Measurements from ENCODE around the gene TMEM54.

TMEM54 gene

DNA sequence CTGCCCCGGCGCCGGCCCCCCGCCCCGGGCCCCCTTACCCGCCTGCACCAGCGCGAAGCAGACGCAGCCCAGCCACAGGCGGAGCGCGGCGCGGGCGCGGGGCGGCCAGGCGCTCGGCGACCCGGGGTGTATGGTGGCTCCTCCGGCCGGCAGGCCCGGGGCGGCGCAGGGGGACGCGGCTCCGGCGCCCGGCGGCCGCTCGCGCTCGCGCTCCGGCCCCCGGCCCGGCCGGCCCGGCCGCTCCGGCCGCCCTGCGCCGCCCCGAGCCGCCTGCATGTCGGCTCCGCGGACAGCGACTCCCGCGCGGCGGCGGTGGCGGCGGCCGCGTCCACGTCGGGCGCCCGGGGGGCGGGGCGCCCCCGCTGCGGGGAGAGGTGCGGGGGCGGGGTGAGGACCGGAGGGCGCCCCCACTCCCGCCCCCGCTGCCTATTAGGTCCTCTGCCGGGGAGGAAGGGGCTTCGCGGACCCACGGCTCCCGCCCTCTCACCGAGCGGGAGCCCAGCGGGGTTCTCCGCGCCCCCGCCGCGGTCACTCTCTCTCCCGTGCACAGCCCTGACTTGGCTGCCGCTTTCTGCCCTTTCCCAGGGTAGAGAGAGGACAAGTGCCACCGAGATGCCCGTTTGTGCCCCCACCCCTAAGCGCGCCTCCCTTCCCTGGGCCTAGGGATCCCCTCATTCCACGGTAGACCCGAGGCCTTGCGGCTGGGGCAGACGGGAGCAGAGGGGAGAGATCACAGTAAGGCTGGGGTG lies 30.4 kb downstream of the TMEM54 start, which contains the start of gene FNDC5 (continued):
- TF ChIP-seq, protein P1, sequence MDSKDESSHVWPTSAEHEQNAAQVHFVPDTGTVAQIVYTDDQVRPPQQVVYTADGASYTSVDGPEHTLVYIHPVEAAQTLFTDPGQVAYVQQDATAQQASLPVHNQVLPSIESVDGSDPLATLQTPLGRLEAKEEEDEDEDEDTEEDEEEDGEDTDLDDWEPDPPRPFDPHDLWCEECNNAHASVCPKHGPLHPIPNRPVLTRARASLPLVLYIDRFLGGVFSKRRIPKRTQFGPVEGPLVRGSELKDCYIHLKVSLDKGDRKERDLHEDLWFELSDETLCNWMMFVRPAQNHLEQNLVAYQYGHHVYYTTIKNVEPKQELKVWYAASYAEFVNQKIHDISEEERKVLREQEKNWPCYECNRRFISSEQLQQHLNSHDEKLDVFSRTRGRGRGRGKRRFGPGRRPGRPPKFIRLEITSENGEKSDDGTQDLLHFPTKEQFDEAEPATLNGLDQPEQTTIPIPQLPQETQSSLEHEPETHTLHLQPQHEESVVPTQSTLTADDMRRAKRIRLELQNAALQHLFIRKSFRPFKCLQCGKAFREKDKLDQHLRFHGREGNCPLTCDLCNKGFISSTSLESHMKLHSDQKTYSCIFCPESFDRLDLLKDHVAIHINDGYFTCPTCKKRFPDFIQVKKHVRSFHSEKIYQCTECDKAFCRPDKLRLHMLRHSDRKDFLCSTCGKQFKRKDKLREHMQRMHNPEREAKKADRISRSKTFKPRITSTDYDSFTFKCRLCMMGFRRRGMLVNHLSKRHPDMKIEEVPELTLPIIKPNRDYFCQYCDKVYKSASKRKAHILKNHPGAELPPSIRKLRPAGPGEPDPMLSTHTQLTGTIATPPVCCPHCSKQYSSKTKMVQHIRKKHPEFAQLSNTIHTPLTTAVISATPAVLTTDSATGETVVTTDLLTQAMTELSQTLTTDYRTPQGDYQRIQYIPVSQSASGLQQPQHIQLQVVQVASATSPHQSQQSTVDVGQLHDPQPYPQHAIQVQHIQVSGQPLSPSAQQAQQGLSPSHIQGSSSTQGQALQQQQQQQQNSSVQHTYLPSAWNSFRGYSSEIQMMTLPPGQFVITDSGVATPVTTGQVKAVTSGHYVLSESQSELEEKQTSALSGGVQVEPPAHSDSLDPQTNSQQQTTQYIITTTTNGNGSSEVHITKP (tag by site-specific recombination; IDR thresholded peaks at IDR 0.05), result no peak
- TF ChIP-seq ZIC2 (tag by site-specific recombination; IDR thresholded peaks at IDR 0.05), result peak; percentile 73
- TF ChIP-seq ZNF133 (tag by site-specific recombination; IDR thresholded peaks at IDR 0.05), result no peak
- TF ChIP-seq, protein P2, sequence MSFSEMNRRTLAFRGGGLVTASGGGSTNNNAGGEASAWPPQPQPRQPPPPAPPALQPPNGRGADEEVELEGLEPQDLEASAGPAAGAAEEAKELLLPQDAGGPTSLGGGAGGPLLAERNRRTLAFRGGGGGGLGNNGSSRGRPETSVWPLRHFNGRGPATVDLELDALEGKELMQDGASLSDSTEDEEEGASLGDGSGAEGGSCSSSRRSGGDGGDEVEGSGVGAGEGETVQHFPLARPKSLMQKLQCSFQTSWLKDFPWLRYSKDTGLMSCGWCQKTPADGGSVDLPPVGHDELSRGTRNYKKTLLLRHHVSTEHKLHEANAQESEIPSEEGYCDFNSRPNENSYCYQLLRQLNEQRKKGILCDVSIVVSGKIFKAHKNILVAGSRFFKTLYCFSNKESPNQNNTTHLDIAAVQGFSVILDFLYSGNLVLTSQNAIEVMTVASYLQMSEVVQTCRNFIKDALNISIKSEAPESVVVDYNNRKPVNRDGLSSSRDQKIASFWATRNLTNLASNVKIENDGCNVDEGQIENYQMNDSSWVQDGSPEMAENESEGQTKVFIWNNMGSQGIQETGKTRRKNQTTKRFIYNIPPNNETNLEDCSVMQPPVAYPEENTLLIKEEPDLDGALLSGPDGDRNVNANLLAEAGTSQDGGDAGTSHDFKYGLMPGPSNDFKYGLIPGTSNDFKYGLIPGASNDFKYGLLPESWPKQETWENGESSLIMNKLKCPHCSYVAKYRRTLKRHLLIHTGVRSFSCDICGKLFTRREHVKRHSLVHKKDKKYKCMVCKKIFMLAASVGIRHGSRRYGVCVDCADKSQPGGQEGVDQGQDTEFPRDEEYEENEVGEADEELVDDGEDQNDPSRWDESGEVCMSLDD (tag by site-specific recombination; IDR thresholded peaks at IDR 0.05), result 0 out of 2 replicates have a peak, but pooled peaks have one; percentile 57
- TF ChIP-seq ZNF521 (tag by site-specific recombination; IDR thresholded peaks at IDR 0.05), result no peak
- no peak for TF ChIP-seq ZNF10 (tag by site-specific recombination; IDR thresholded peaks at IDR 0.05)
- peak; percentile 89 for TF ChIP-seq ZFHX2 (tag by site-specific recombination; conservative IDR thresholded peaks at IDR 0.05)
- TF ChIP-seq REPIN1 (tag by site-specific recombination; IDR thresholded peaks at IDR 0.05; ENCODE audit: low read depth), result no peak
- no peak for TF ChIP-seq ZNF585B (tag by site-specific recombination; IDR thresholded peaks at IDR 0.05)
- no peak for TF ChIP-seq ZBTB1 (tag by site-specific recombination; IDR thresholded peaks at IDR 0.05)
- TF ChIP-seq ZNF354C (tag by site-specific recombination; IDR thresholded peaks at IDR 0.05; ENCODE audit: borderline replicate concordance, low read depth), result no peak
- TF ChIP-seq ZNF426 (tag by site-specific recombination; IDR thresholded peaks at IDR 0.05), result no peak
- TF ChIP-seq ZBTB8A (tag by site-specific recombination; IDR thresholded peaks at IDR 0.05), result peak; percentile 38
- peak; percentile 74 for TF ChIP-seq EGR2 (tag by site-specific recombination; IDR thresholded peaks at IDR 0.05; ENCODE audit: low read depth)
- TF ChIP-seq, protein P3, sequence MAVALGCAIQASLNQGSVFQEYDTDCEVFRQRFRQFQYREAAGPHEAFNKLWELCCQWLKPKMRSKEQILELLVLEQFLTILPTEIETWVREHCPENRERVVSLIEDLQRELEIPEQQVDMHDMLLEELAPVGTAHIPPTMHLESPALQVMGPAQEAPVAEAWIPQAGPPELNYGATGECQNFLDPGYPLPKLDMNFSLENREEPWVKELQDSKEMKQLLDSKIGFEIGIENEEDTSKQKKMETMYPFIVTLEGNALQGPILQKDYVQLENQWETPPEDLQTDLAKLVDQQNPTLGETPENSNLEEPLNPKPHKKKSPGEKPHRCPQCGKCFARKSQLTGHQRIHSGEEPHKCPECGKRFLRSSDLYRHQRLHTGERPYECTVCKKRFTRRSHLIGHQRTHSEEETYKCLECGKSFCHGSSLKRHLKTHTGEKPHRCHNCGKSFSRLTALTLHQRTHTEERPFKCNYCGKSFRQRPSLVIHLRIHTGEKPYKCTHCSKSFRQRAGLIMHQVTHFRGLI (tag by site-specific recombination; IDR thresholded peaks at IDR 0.05), result peak; percentile 92
- TF ChIP-seq ZBTB48 (tag by site-specific recombination; IDR thresholded peaks at IDR 0.05), result peak; percentile 78
- no peak for TF ChIP-seq GLI2 (tag by site-specific recombination; IDR thresholded peaks at IDR 0.05; ENCODE audit: borderline replicate concordance, low read depth)
- peak; percentile 14; the same call in 1 of the 2 replicates for TF ChIP-seq SP2 (tag by site-specific recombination; IDR thresholded peaks at IDR 0.05)
- TF ChIP-seq, protein P4, sequence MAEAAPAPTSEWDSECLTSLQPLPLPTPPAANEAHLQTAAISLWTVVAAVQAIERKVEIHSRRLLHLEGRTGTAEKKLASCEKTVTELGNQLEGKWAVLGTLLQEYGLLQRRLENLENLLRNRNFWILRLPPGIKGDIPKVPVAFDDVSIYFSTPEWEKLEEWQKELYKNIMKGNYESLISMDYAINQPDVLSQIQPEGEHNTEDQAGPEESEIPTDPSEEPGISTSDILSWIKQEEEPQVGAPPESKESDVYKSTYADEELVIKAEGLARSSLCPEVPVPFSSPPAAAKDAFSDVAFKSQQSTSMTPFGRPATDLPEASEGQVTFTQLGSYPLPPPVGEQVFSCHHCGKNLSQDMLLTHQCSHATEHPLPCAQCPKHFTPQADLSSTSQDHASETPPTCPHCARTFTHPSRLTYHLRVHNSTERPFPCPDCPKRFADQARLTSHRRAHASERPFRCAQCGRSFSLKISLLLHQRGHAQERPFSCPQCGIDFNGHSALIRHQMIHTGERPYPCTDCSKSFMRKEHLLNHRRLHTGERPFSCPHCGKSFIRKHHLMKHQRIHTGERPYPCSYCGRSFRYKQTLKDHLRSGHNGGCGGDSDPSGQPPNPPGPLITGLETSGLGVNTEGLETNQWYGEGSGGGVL (tag by site-specific recombination; IDR thresholded peaks at IDR 0.05), result peak; percentile 64
- TF ChIP-seq, protein P5, sequence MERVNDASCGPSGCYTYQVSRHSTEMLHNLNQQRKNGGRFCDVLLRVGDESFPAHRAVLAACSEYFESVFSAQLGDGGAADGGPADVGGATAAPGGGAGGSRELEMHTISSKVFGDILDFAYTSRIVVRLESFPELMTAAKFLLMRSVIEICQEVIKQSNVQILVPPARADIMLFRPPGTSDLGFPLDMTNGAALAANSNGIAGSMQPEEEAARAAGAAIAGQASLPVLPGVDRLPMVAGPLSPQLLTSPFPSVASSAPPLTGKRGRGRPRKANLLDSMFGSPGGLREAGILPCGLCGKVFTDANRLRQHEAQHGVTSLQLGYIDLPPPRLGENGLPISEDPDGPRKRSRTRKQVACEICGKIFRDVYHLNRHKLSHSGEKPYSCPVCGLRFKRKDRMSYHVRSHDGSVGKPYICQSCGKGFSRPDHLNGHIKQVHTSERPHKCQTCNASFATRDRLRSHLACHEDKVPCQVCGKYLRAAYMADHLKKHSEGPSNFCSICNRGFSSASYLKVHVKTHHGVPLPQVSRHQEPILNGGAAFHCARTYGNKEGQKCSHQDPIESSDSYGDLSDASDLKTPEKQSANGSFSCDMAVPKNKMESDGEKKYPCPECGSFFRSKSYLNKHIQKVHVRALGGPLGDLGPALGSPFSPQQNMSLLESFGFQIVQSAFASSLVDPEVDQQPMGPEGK (tag by site-specific recombination; IDR thresholded peaks at IDR 0.05), result peak; percentile 54
- TF ChIP-seq RBAK (tag by site-specific recombination; IDR thresholded peaks at IDR 0.05), result no peak
- no peak for TF ChIP-seq ZFP37 (tag by site-specific recombination; IDR thresholded peaks at IDR 0.05)
- TF ChIP-seq, protein P6, sequence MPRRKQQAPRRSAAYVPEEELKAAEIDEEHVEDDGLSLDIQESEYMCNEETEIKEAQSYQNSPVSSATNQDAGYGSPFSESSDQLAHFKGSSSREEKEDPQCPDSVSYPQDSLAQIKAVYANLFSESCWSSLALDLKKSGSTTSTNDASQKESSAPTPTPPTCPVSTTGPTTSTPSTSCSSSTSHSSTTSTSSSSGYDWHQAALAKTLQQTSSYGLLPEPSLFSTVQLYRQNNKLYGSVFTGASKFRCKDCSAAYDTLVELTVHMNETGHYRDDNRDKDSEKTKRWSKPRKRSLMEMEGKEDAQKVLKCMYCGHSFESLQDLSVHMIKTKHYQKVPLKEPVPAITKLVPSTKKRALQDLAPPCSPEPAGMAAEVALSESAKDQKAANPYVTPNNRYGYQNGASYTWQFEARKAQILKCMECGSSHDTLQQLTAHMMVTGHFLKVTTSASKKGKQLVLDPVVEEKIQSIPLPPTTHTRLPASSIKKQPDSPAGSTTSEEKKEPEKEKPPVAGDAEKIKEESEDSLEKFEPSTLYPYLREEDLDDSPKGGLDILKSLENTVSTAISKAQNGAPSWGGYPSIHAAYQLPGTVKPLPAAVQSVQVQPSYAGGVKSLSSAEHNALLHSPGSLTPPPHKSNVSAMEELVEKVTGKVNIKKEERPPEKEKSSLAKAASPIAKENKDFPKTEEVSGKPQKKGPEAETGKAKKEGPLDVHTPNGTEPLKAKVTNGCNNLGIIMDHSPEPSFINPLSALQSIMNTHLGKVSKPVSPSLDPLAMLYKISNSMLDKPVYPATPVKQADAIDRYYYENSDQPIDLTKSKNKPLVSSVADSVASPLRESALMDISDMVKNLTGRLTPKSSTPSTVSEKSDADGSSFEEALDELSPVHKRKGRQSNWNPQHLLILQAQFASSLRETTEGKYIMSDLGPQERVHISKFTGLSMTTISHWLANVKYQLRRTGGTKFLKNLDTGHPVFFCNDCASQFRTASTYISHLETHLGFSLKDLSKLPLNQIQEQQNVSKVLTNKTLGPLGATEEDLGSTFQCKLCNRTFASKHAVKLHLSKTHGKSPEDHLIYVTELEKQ (tag by site-specific recombination; IDR thresholded peaks at IDR 0.05; ENCODE audit: borderline replicate concordance), result no peak

Data from HEK293 (cell line).